Liver (tissue), 9 donors: ENCODE measurements around the gene SH3BP2. TPM values are rescaled to one million over a fixed set of nuclear protein-coding genes. Genes with fewer than 3 reads are reported as not detected.

ENCODE experiments used
- DNase-seq: peaks from one replicate; pipeline ENCODE4 v3.0.0-alpha.2; 2017; ENCODE audit warnings: low spot score
- H3K27ac ChIP-seq, 2 donors: one replicate each; pipeline ENCODE4 v1.7.0; 2013; ENCODE audit warnings: inconsistent platforms in 2 of 2, low read length in 2 of 2, control low read depth in 1 of 2, low read depth in 1 of 2, mild to moderate bottlenecking in 1 of 2
- H3K27me3 ChIP-seq, 4 donors: one replicate each; pipeline versions ENCODE4 v1.6.1 to v1.7.0; 2013; ENCODE audit warnings: low read length in 3 of 4, inconsistent platforms in 1 of 4, mild to moderate bottlenecking in 1 of 4, moderate library complexity in 1 of 4; ENCODE audit not compliant: control insufficient read depth in 4 of 4, insufficient read depth in 4 of 4
- H3K36me3 ChIP-seq, 4 donors: one replicate each; pipeline versions ENCODE4 v1.6.1 to v1.7.0; 2013; ENCODE audit warnings: low read length in 3 of 4, mild to moderate bottlenecking in 3 of 4, low read depth in 1 of 4, moderate library complexity in 1 of 4; ENCODE audit not compliant: control insufficient read depth in 4 of 4, insufficient read depth in 3 of 4
- H3K4me1 ChIP-seq, 4 donors: one replicate each; pipeline versions ENCODE4 v1.6.1 to v1.7.0; 2013; ENCODE audit warnings: low read length in 3 of 4, mild to moderate bottlenecking in 3 of 4, moderate library complexity in 1 of 4; ENCODE audit not compliant: control insufficient read depth in 4 of 4, insufficient read depth in 4 of 4
- H3K4me3 ChIP-seq, 3 donors: one replicate each; pipeline versions ENCODE4 v1.6.1 to v1.7.0; 2013; ENCODE audit warnings: low read length in 3 of 3, control low read depth in 1 of 3, low read depth in 1 of 3, mild to moderate bottlenecking in 1 of 3
- H3K9ac ChIP-seq, 2 donors: one replicate each; pipeline ENCODE4 v1.7.0; 2013; ENCODE audit warnings: low read length in 2 of 2, mild to moderate bottlenecking in 2 of 2, moderate library complexity in 2 of 2, control low read depth in 1 of 2, low read depth in 1 of 2
- H3K9me3 ChIP-seq, 4 donors: one replicate each; pipeline versions ENCODE4 v1.6.1 to v1.7.0; 2013; ENCODE audit warnings: low read length in 3 of 4; ENCODE audit not compliant: control insufficient read depth in 4 of 4
- CTCF ChIP-seq: fragments of 150-350 bp; IDR thresholded peaks from 2 replicates; pipeline ENCODE4 v1.5.1; 2017; ENCODE audit warnings: improper control_type of control experiment, low read depth, low read length; ENCODE audit not compliant: missing input control
- EGR1 ChIP-seq, 2 donors: IDR thresholded peaks; 2 replicates each; pipeline ENCODE4 v1.6.1; 2016 to 2018; ENCODE audit warnings: antibody characterized with exemption in 2 of 2, low read depth in 2 of 2
- FOXA1 ChIP-seq: IDR thresholded peaks from 2 replicates; pipeline ENCODE4 v1.6.1; 2016; ENCODE audit warnings: antibody characterized with exemption
- FOXA2 ChIP-seq: IDR thresholded peaks from 2 replicates; pipeline ENCODE4 v1.6.1; 2016; ENCODE audit warnings: antibody characterized with exemption
- GABPA ChIP-seq, 2 donors: IDR thresholded peaks in 1 of 2; conservative IDR thresholded peaks in 1 of 2; 2 replicates each; pipeline ENCODE4 v1.6.1; 2016; ENCODE audit warnings: antibody characterized with exemption in 2 of 2, mild to moderate bottlenecking in 1 of 2, moderate library complexity in 1 of 2
- HNF4A ChIP-seq, 2 donors: conservative IDR thresholded peaks; 2 replicates each; pipeline ENCODE4 v1.6.1; 2016; ENCODE audit warnings: antibody characterized with exemption in 2 of 2, mild to moderate bottlenecking in 2 of 2
- HNF4G ChIP-seq: IDR thresholded peaks from 2 replicates; pipeline ENCODE4 v1.6.1; 2016; ENCODE audit warnings: antibody characterized with exemption
- JUND ChIP-seq, 2 donors: IDR thresholded peaks; 2 replicates each; pipeline ENCODE4 v1.6.1; 2016; ENCODE audit warnings: antibody characterized with exemption in 2 of 2
- NR2F2 ChIP-seq: IDR thresholded peaks from 2 replicates; pipeline ENCODE4 v1.6.1; 2016; ENCODE audit warnings: antibody characterized with exemption
- RAD21 ChIP-seq, 2 donors: IDR thresholded peaks; 2 replicates each; pipeline ENCODE4 v1.6.1; 2016; ENCODE audit warnings: antibody characterized with exemption in 2 of 2, mild to moderate bottlenecking in 2 of 2
- REST ChIP-seq: IDR thresholded peaks from 2 replicates; pipeline ENCODE4 v1.6.1; 2016; ENCODE audit warnings: antibody characterized with exemption, mild to moderate bottlenecking
- RXRA ChIP-seq, 2 donors: IDR thresholded peaks; 2 replicates each; pipeline ENCODE4 v1.6.1; 2017 to 2018; ENCODE audit warnings: antibody characterized with exemption in 2 of 2, mild to moderate bottlenecking in 1 of 2
- SP1 ChIP-seq: IDR thresholded peaks from 2 replicates; pipeline ENCODE4 v1.6.1; 2018; ENCODE audit warnings: antibody characterized with exemption, mild to moderate bottlenecking
- TAF1 ChIP-seq: conservative IDR thresholded peaks from 2 replicates; pipeline ENCODE4 v1.6.1; 2016; ENCODE audit warnings: antibody characterized with exemption, mild to moderate bottlenecking
- YY1 ChIP-seq: IDR thresholded peaks from 2 replicates; pipeline ENCODE4 v1.6.1; 2016; ENCODE audit warnings: antibody characterized with exemption, mild to moderate bottlenecking
- whole genome bisulfite sequencing: extraction: QIAGEN DNeasy Blood & Tissue Kit; methylation state at CpG from one replicate; pipeline ENCODE4 v1.1.7; 2013; 5-methylcytosine and 5-hydroxymethylcytosine counted together
- polyA plus RNA-seq, 2 donors: library from polyadenylated mRNA; stranded (reverse) in 1 of 2; unstranded in 1 of 2; fragments of 200-250 nt in 1 of 2; fragments of >200 nt in 1 of 2; fragmentation: Nextera tagmentation in 1 of 2; extraction: Ambion mirVana in 1 of 2; gene quantifications; one replicate each; pipeline versions ENCODE4 v1.2.1 to v1.2.3, GENCODE V29; 2013 to 2015
- total RNA-seq, 2 donors: library from RNA; depleted of rRNA; stranded (reverse); fragments of >200 nt; gene quantifications; one replicate each; pipeline ENCODE4 v1.2.3, GENCODE V29; 2014
- TF ChIP-seq, protein P1 (sequence below): IDR thresholded peaks from 2 replicates; pipeline ENCODE4 v1.6.1; 2016; ENCODE audit warnings: antibody characterized with exemption
- TF ChIP-seq, protein P2 (sequence below): IDR thresholded peaks from 2 replicates; pipeline ENCODE4 v1.6.1; 2016; ENCODE audit warnings: antibody characterized with exemption
- donor health status: healthy.
- donor health status: healthy.
- donor health status: healthy.
- donor health status: healthy.
- donor health status: healthy.

Gene SH3BP2
- total and polyA plus RNA-seq, 4 donors: 17.9 to 80.2 (median 38.5) TPM

DNA sequence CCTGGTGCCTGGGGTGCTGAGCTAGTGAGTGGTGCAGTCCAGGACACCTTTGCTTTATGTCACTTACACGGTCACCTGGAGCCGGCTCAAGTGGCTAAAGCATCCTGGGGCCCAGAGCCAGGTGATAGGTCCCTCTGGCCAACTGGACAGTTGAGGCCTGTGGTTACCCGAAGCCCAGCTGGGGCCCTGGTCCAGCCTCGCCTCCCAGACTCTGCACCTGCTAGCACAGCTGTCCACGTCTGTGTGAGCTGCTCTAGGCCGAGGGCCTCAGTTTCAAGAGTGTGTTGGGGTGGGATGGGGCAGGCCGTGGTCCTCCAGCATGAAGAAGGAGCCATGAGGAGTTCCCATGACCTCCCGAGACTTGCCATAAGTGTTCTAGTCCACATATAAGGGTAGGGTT is 43.1 kb downstream of the SH3BP2 start:
- TF ChIP-seq JUND (IDR thresholded peaks at IDR 0.05): no peak
- TF ChIP-seq GABPA (IDR thresholded peaks at IDR 0.05 in 1 of 2, conservative IDR thresholded peaks at IDR 0.05 in 1 of 2): no peak
- no peak for TF ChIP-seq HNF4G
- TF ChIP-seq HNF4A (conservative IDR thresholded peaks at IDR 0.05): no peak
- TF ChIP-seq SP1: no peak
- TF ChIP-seq CTCF: no peak
- no peak for TF ChIP-seq NR2F2
- TF ChIP-seq EGR1 (IDR thresholded peaks at IDR 0.05; ENCODE audit: low read depth in 2 of 2): no peak
- no peak for TF ChIP-seq TAF1
- TF ChIP-seq, protein P1, sequence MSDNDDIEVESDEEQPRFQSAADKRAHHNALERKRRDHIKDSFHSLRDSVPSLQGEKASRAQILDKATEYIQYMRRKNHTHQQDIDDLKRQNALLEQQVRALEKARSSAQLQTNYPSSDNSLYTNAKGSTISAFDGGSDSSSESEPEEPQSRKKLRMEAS: no peak
- TF ChIP-seq YY1: no peak
- TF ChIP-seq, protein P2, sequence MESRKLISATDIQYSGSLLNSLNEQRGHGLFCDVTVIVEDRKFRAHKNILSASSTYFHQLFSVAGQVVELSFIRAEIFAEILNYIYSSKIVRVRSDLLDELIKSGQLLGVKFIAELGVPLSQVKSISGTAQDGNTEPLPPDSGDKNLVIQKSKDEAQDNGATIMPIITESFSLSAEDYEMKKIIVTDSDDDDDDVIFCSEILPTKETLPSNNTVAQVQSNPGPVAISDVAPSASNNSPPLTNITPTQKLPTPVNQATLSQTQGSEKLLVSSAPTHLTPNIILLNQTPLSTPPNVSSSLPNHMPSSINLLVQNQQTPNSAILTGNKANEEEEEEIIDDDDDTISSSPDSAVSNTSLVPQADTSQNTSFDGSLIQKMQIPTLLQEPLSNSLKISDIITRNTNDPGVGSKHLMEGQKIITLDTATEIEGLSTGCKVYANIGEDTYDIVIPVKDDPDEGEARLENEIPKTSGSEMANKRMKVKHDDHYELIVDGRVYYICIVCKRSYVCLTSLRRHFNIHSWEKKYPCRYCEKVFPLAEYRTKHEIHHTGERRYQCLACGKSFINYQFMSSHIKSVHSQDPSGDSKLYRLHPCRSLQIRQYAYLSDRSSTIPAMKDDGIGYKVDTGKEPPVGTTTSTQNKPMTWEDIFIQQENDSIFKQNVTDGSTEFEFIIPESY: no peak
- no peak for TF ChIP-seq RAD21 (IDR thresholded peaks at IDR 0.05)
- no peak for TF ChIP-seq FOXA1
- TF ChIP-seq RXRA (IDR thresholded peaks at IDR 0.05): no peak
- no peak for TF ChIP-seq REST
- Histone ChIP-seq H3K4me1 (peaks cover 11 to 33% (median 17%) of the 10 kb centered on the region in 4 donors), H3K27ac (no peak overlapping the region), H3K27me3 (no peaks in the 10 kb centered on the region), H3K4me3 (no peak overlapping the region), H3K9ac (no peak overlapping the region), H3K36me3 (peaks cover 3 to 42% (median 23%) of the 10 kb centered on the region in 4 donors), H3K9me3 (no peaks in the 10 kb centered on the region)
- no peak for DNase-seq
- WGBS: 91% methylated on average over 8 of the region's 8 CpGs

DNA sequence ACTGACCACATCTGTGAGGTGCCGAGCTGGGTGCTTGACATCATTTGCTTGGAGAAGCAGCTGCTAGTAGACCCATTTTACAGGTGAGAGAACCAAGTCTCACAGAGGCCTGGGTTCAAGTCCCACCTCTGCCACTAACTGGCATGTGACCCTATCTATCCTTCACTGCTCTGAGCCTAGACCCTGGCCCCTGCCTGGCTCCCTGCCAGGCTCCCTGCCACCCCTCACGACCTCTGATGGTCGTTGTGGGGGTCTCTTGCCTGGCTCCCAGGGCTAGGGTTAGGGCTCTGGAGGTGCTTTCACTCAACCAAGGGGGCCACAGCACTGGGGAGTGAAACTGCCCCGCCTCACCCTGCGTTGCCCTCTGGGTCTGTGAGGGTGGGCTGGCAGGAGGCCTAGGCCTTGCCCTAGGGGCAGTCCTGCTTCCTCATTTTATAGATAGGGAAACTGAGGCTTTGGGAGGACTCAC is 43.5 kb downstream of the SH3BP2 start:
- no peaks in the 10 kb centered on the region for H3K27me3 ChIP-seq
- no peak for DNase-seq
- no peak overlapping the region for H3K9ac ChIP-seq
- H3K36me3 ChIP-seq: peaks cover 3 to 37% (median 20%) of the 10 kb centered on the region in 4 donors
- WGBS: 87% methylated on average over 5 of the region's 5 CpGs
- H3K27ac ChIP-seq: peak overlapping the region in 1 of 2 donors; percentile 5
- peaks cover 11 to 33% (median 17%) of the 10 kb centered on the region in 4 donors for H3K4me1 ChIP-seq
- no peak overlapping the region for H3K4me3 ChIP-seq
- no peak for TF ChIP-seq FOXA2
- no peak for TF ChIP-seq RAD21 (IDR thresholded peaks at IDR 0.05)
- no peak for TF ChIP-seq FOXA1
- no peak for TF ChIP-seq TAF1
- no peak for TF ChIP-seq CTCF
- no peak for TF ChIP-seq NR2F2
- TF ChIP-seq, protein P1: no peak
- TF ChIP-seq GABPA (IDR thresholded peaks at IDR 0.05 in 1 of 2, conservative IDR thresholded peaks at IDR 0.05 in 1 of 2): no peak
- no peaks in the 10 kb centered on the region for H3K9me3 ChIP-seq
